DOHH2 (cell line): ENCODE data around the gene MCCC2.

Experiments
- EZH2phosphoT487 ChIP-seq: fragments of 200-600 bp; sonication (generic); IDR thresholded peaks from 2 replicates; pipeline ENCODE4 v1.6.1; 2017; ENCODE audit warnings: borderline replicate concordance, mild to moderate bottlenecking, antibody characterized with exemption, low read length, moderate library complexity, mixed read lengths
- TF ChIP-seq, protein P1 (sequence below): fragments of 200-600 bp; sonication (generic); IDR thresholded peaks from one replicate; pipeline ENCODE4 v1.5.1; 2014; ENCODE audit warnings: antibody characterized with exemption, mild to moderate bottlenecking, low read depth, low read length; ENCODE audit not compliant: poor library complexity, severe bottlenecking

DNA sequence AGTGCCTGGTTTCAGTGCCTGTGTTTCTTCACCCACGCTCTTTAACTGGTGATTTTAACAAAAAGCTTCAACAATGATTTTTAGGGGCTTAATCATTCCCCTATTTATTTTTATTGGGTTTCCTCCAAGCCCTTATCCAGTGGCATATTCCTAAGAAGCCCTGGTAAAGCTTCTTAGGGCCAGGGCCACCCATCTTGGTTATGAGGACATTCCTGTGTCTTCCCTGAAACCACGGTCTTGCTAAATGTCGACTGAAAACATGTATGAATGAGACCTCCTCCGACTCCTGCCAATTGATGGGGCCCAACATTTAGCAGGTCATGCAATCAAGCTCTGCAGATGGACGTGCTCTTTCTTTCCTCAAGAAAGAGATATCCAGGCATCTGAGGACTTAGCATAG is 118.3 kb downstream of the MCCC2 start:
- TF ChIP-seq, protein P1, sequence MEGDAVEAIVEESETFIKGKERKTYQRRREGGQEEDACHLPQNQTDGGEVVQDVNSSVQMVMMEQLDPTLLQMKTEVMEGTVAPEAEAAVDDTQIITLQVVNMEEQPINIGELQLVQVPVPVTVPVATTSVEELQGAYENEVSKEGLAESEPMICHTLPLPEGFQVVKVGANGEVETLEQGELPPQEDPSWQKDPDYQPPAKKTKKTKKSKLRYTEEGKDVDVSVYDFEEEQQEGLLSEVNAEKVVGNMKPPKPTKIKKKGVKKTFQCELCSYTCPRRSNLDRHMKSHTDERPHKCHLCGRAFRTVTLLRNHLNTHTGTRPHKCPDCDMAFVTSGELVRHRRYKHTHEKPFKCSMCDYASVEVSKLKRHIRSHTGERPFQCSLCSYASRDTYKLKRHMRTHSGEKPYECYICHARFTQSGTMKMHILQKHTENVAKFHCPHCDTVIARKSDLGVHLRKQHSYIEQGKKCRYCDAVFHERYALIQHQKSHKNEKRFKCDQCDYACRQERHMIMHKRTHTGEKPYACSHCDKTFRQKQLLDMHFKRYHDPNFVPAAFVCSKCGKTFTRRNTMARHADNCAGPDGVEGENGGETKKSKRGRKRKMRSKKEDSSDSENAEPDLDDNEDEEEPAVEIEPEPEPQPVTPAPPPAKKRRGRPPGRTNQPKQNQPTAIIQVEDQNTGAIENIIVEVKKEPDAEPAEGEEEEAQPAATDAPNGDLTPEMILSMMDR: no peak
- no peak for TF ChIP-seq EZH2phosphoT487
